DND-41 (cell line): Measurements from ENCODE around the gene CTDSP2.

Experiments
- EZH2 ChIP-seq: IDR thresholded peaks from 3 replicates; pipeline ENCODE4 v1.6.1; 2012; ENCODE audit warnings: borderline replicate concordance, low read depth, mild to moderate bottlenecking, moderate library complexity, low read length, inconsistent platforms; ENCODE audit not compliant: severe bottlenecking
- TF ChIP-seq, protein P1 (sequence below): IDR thresholded peaks from 2 replicates; pipeline ENCODE4 v1.5.1; 2012; ENCODE audit warnings: borderline replicate concordance, low read length, moderate library complexity, mild to moderate bottlenecking; ENCODE audit not compliant: poor library complexity, severe bottlenecking; ENCODE audit errors: extremely low read depth

DNA sequence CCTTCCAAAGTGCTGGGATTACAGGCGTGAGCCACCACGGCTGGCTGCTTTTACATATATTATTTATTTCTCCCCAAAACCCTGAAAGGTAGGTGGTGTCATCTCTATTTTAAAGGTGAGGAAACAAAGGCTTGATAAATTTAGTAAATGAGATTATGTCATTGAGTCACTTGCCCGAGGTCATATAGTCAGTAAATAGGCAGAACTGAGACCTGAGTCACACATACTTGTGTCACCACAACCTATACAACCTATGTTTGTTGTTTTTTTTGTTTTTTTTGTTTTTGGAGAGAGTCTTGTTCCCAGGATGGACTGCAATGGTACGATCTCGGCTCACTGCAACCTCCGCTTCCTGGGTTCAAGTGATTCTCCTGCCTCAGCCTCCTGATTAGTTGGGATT, 51.2 kb downstream of the CTDSP2 start:
- no peak for TF ChIP-seq EZH2
- TF ChIP-seq, protein P1, sequence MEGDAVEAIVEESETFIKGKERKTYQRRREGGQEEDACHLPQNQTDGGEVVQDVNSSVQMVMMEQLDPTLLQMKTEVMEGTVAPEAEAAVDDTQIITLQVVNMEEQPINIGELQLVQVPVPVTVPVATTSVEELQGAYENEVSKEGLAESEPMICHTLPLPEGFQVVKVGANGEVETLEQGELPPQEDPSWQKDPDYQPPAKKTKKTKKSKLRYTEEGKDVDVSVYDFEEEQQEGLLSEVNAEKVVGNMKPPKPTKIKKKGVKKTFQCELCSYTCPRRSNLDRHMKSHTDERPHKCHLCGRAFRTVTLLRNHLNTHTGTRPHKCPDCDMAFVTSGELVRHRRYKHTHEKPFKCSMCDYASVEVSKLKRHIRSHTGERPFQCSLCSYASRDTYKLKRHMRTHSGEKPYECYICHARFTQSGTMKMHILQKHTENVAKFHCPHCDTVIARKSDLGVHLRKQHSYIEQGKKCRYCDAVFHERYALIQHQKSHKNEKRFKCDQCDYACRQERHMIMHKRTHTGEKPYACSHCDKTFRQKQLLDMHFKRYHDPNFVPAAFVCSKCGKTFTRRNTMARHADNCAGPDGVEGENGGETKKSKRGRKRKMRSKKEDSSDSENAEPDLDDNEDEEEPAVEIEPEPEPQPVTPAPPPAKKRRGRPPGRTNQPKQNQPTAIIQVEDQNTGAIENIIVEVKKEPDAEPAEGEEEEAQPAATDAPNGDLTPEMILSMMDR: no peak
